Stimulated activated CD4-positive, alpha-beta T cell treated with anti-CD3 and anti-CD28 coated beads, TNF-alpha, amount 100 ng/mL, for 48 hours (primary cell): Measurements from ENCODE around the gene FPGS.
A peak's percentile ranks its signal among the peaks of the same experiment; 100 is the strongest.
"Not testable (repeated sequence)": the region's sequence is repeated elsewhere in the genome, so short reads cannot be mapped to it uniquely, and the experiment has no call there.

Source experiments
- DNase-seq, 3 donors: peaks; one replicate each; pipeline ENCODE4 v3.0.0-alpha.2; 2020; ENCODE audit warnings: low read depth in 3 of 3

The FPGS gene

GRCh38 chr9:127812936-127813675 lies 10.4 kb downstream of the FPGS start:
- no peak for DNase-seq

GRCh38 chr9:127813686-127814226 lies 11.1 kb downstream of the FPGS start:
- no peak for DNase-seq

- DNase-seq: no peak
These were observed 12.2 kb downstream of the FPGS start for GRCh38 chr9:127814619-127815511.

- DNase-seq: no peak
These were observed 13.1 kb downstream of the FPGS start for GRCh38 chr9:127815512-127816361.

- DNase-seq: no peak
These were observed 13.7 kb downstream of the FPGS start for GRCh38 chr9:127816362-127816725.

- no peak for DNase-seq
These were observed 14.0 kb downstream of the FPGS start for GRCh38 chr9:127816728-127817127.

- no peak for DNase-seq
These were observed 15.3 kb downstream of the FPGS start for GRCh38 chr9:127817881-127818434.

- no peak for DNase-seq
These were observed 15.9 kb downstream of the FPGS start for GRCh38 chr9:127818574-127818973.

GRCh38 chr9:127822108-127822507 lies 19.4 kb downstream of the FPGS start:
- DNase-seq: no peak

- DNase-seq: no peak
These were observed 22.8 kb downstream of the FPGS start for GRCh38 chr9:127825319-127826051.

- no peak for DNase-seq
These were observed 23.7 kb downstream of the FPGS start for GRCh38 chr9:127826253-127826913.

GRCh38 chr9:127828262-127829031 lies 25.8 kb downstream of the FPGS start:
- DNase-seq: no peak

- no peak for DNase-seq
These were observed 26.7 kb downstream of the FPGS start for GRCh38 chr9:127829205-127829906.

GRCh38 chr9:127832248-127832647 lies 29.6 kb downstream of the FPGS start:
- no peak for DNase-seq

- no peak for DNase-seq
These were observed 30.9 kb downstream of the FPGS start for GRCh38 chr9:127833555-127833954.

- peak in 1 of 3 donors; percentile 24 for DNase-seq
These were observed 33.4 kb downstream of the FPGS start for GRCh38 chr9:127835991-127836516.

- DNase-seq: not testable (repeated sequence)
These were observed 33.9 kb downstream of the FPGS start for GRCh38 chr9:127836561-127836960.

GRCh38 chr9:127837346-127837745 lies 34.7 kb downstream of the FPGS start:
- no peak for DNase-seq
